NAMALWA (cell line): ENCODE data around the gene UBQLN1.
"Not testable (repeated sequence)": the region's sequence is repeated elsewhere in the genome, so short reads cannot be mapped to it uniquely, and the experiment has no call there.

Source experiments
- DNase-seq: peaks from one replicate; pipeline ENCODE4 v3.0.0-alpha.2; 2015; ENCODE audit warnings: low spot score

The UBQLN1 gene

GRCh38 chr9:83630938-83631457 lies 76.8 kb downstream of the UBQLN1 start:
- DNase-seq: no peak

- no peak for DNase-seq
Observed at GRCh38 chr9:83629433-83630104, 78.2 kb downstream of the UBQLN1 start.

GRCh38 chr9:83628540-83628939 lies 79.2 kb downstream of the UBQLN1 start:
- no peak for DNase-seq

- DNase-seq: no peak
Observed at GRCh38 chr9:83625178-83625577, 82.6 kb downstream of the UBQLN1 start.

- DNase-seq: peak; percentile 44
Observed at GRCh38 chr9:83623679-83624076, 84.1 kb downstream of the UBQLN1 start.

GRCh38 chr9:83622939-83623678 lies 84.6 kb downstream of the UBQLN1 start, which contains the start of gene IDNK:
IDNK (plus strand) TSS chr9:83623143; CDS start chr9:83623172, 29 bp downstream.
- DNase-seq: peak; percentile 68

DNA sequence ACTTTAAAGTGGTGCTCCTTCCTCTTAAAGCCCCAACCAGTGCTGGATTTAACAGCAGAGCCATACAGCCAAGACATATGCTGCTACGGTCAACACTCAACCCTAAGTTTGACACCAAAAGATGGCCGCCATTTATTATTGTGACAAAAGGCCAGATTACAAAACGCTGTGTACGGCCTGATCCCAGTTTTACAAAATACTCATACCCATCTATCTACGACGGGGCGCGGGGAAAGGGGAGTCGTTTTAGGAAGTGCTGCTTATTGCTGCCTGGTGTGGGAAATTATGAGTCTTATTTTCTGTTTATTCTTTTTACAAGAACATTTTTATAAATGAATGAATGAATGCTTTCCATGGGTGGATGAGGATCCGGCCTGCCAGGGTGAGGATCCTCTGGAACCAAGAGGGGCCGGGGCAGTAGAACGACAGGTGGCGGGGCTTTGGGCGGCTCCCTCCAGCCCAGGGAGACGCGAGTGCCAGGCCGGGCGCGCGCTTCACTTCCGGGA lies 85.3 kb downstream of the UBQLN1 start:
- DNase-seq: no peak

DNA sequence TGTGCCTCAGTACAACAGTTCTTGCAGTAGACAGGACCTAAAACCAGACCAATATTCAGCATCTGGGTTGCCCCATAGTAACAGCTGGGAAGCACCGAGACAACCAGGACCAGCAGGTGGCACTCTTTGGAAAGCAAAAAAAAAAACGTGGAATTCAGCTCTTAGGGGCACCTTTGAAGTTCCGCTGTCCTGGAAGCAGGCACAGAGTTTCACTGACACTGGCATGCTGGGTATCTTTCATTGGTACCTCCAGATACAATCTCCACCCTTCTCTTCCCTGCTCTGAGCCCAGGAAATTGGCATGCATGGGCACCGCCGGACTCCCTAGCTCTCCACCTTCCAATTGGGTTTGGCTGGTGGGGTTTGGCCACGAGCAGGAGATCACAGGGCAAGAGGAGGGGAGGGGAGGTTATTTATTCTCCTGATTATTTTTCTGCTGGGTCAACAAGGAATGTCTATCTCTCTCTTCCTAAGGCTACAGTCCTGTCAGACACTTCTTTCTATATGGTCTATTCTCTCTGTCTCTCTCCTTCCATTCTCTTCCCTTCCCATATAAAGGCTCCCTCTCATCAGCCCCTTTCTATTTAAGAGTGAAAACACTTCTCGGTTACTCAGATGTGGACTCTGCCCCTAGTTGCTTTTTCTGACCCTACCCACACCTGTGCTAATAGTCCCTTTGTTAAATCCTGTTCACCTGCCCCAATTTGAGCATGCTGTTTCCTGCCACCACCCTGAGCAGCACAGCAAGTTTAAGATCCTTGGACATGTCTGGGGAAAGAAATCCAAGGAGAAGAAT lies 86.7 kb downstream of the UBQLN1 start:
- peak; percentile 62 for DNase-seq

DNA sequence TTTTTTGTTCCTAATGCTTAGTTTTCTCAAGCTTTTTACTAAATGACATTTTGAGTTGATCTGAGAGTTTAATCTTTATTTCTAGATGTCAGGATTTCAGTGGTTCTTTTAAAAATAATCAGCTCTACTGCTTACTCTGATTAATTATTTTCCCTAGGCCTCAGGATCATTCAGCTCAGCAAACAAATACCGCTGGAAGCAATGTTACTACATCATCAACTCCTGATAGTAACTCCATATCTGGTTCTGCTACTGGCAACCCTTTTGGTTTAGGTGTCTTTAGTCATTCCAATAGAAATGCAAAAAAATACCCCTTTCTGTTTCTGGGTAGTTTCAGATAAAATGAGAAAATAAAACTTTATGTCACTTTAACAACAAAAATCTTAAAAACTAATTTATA lies 90.5 kb downstream of the UBQLN1 start:
- DNase-seq: no peak

GRCh38 chr9:83613298-83613697 lies 94.5 kb downstream of the UBQLN1 start:
- DNase-seq: not testable (repeated sequence)
